Measurements from ENCODE around the gene KIF20B. TPM values are rescaled to one million over a fixed set of nuclear protein-coding genes. Genes with fewer than 3 reads are reported as not detected.
"Not testable (repeated sequence)": the region's sequence is repeated elsewhere in the genome, so short reads cannot be mapped to it uniquely, and the experiment has no call there.

The KIF20B gene
- total and polyA plus RNA-seq, 5 donors, result 0.81 to 4.5 (median 3.0) TPM

DNA sequence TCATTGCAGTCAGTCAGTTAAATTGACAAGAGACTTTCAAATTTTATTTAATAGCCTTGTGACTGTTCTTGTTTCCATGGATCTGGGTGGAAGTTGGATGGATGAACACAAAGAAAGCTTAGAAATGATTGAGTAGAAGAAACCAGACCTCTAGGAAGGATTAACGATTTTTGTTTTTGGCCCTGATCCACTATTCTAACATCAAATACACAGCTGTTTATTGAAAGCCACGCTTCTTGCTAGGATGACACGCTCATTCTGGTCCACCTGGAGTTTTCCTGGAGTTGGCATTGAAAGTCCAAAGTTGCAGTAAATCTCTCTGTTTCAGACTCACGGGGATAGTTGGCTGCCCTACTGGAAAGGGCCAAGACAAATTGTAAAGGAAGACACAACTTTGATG lies 108.4 kb downstream of the KIF20B start:
- DNase-seq, result no peak
- intact Hi-C loops (cut with DNase I), result no loop called here
- ATAC-seq, result no peak
- Histone ChIP-seq H3K4me1 (ENCODE audit: control insufficient read depth, insufficient read depth, low read length) (no peaks in the 10 kb centered on the region), H3K9me3 (ENCODE audit: control insufficient read depth, low read length) (no peaks in the 10 kb centered on the region), H3K4me3 (ENCODE audit: low read length) (no peak overlapping the region), H3K27ac (ENCODE audit: low read length) (no peak overlapping the region), H3K27me3 (ENCODE audit: control insufficient read depth, insufficient read depth) (no peaks in the 10 kb centered on the region)
- 78% methylated on average over 4 of the region's 4 CpGs for WGBS

DNA sequence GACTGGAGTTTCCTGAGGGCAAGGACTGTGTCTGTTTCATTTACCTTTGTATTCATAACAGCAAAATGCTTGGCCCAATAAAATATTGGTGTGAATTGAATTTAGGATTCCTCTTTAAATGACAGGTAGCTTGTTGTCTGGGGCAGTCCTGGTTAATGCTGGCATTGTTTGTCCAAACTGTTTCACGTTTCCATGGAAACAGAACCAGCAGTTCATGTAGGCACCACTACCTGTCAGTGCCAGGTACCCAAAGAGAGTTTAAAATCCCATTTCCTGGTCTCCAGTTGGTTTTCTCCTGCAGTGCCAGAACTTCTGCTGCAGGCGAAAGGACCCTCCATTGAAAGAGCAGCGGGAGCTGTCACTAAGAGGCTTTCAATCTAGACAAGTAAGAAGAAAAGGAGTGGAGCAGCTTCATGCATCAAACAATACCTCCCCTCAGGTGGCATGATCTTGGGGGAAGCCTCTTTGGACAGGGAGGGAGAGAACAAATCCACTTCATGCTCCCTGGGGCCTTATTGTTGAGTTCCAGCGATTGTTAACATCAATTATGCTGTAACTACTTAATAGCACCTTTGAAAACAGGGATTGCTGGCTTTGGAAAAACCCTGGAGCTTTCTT lies 109.6 kb downstream of the KIF20B start:
- Histone ChIP-seq H3K4me1 (ENCODE audit: control insufficient read depth, insufficient read depth, low read length) (no peaks in the 10 kb centered on the region), H3K9me3 (ENCODE audit: control insufficient read depth, low read length) (no peaks in the 10 kb centered on the region), H3K4me3 (ENCODE audit: low read length) (no peak overlapping the region), H3K27ac (ENCODE audit: low read length) (no peak overlapping the region), H3K27me3 (ENCODE audit: control insufficient read depth, insufficient read depth) (no peaks in the 10 kb centered on the region)
- no peak for DNase-seq
- 84% methylated on average over 4 of the region's 4 CpGs for WGBS
- no peak for ATAC-seq
- intact Hi-C loops (cut with DNase I), result no loop called here

- H3K27ac ChIP-seq (ENCODE audit: low read length), result no peak overlapping the region
- WGBS, result 58% methylated on average over 3 of the region's 3 CpGs
- intact Hi-C loops (cut with DNase I), result no loop called here
- H3K4me1 ChIP-seq (ENCODE audit: control insufficient read depth, insufficient read depth, low read length), result no peaks in the 10 kb centered on the region
- H3K27me3 ChIP-seq (ENCODE audit: control insufficient read depth, insufficient read depth), result no peaks in the 10 kb centered on the region
- ATAC-seq (no peak), DNase-seq (no peak)
- H3K4me3 ChIP-seq (ENCODE audit: low read length), result no peak overlapping the region
- H3K9me3 ChIP-seq (ENCODE audit: control insufficient read depth, low read length), result no peaks in the 10 kb centered on the region
These were observed 112.2 kb downstream of the KIF20B start for GRCh38 chr10:89813546-89813945.

DNA sequence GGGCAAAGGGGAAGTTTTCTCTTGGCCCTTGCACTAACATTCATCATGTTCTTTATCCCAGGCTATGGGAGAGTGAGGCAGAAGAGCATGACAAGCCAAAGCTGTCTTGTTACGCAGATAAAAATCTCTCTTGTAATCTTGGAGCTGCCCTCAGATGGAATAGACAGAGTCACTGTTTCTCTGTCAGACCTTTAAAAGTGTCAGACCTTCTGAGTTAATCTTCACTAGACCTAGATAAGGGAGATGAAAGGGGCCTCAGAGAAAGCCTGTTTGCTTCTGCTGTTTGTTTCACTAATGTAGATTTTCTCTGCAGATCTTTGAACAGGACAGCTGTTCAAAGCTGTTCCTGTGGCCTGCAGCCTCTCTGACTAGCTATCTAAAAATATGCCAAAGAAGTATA lies 112.9 kb downstream of the KIF20B start:
- WGBS, result 71% methylated on average over 1 of the region's 1 CpG

GRCh38 chr10:89815049-89815853 lies 113.9 kb downstream of the KIF20B start:
- no peaks in the 10 kb centered on the region for H3K9me3 ChIP-seq (ENCODE audit: control insufficient read depth, low read length)
- H3K27me3 ChIP-seq (ENCODE audit: control insufficient read depth, insufficient read depth), result no peaks in the 10 kb centered on the region
- ATAC-seq (no peak), DNase-seq (no peak)
- H3K4me1 ChIP-seq (ENCODE audit: control insufficient read depth, insufficient read depth, low read length), result no peaks in the 10 kb centered on the region
- intact Hi-C loops (cut with DNase I), result no loop called here
- no peak overlapping the region for H3K4me3 ChIP-seq (ENCODE audit: low read length)
- no peak overlapping the region for H3K27ac ChIP-seq (ENCODE audit: low read length)
- WGBS, result 88% methylated on average over 5 of the region's 5 CpGs

More for the DNA sequence above, 112.9 kb downstream of the KIF20B start:
- Histone ChIP-seq H3K4me3 (ENCODE audit: low read length) (no peak overlapping the region), H3K4me1 (ENCODE audit: control insufficient read depth, insufficient read depth, low read length) (no peaks in the 10 kb centered on the region), H3K9me3 (ENCODE audit: control insufficient read depth, low read length) (no peaks in the 10 kb centered on the region), H3K27ac (ENCODE audit: low read length) (no peak overlapping the region), H3K27me3 (ENCODE audit: control insufficient read depth, insufficient read depth) (no peaks in the 10 kb centered on the region)
- ATAC-seq (no peak), DNase-seq (no peak)
- intact Hi-C loops (cut with DNase I), result no loop called here

GRCh38 chr10:89819008-89819407 lies 117.6 kb downstream of the KIF20B start:
- H3K4me1 ChIP-seq (ENCODE audit: control insufficient read depth, insufficient read depth, low read length); H3K9me3 ChIP-seq (ENCODE audit: control insufficient read depth, low read length); intact Hi-C loops (cut with DNase I); H3K27ac ChIP-seq (ENCODE audit: low read length); H3K27me3 ChIP-seq (ENCODE audit: control insufficient read depth, insufficient read depth); H3K4me3 ChIP-seq (ENCODE audit: low read length); DNase-seq; ATAC-seq: not testable (repeated sequence)
- WGBS, result 81% methylated on average over 3 of the region's 3 CpGs

Other genes with a start within 250 kb of the KIF20B start
- 1 to 10 TPM; 3.3 to 7.2 (median 5.0) TPM for gene SLC16A12, start 166.0 kb upstream of the KIF20B start, total RNA-seq
- gene SLC16A12, start 166.0 kb upstream of the KIF20B start, polyA plus RNA-seq, result 2.7 TPM
- 10 to 100 TPM in 3 of 4 donors, 1 to 10 TPM in 1; 7.9 to 14.0 (median 13.1) TPM for gene PANK1, start 56.3 kb upstream of the KIF20B start, total RNA-seq
- 5.0 TPM for gene PANK1, start 56.3 kb upstream of the KIF20B start, polyA plus RNA-seq